ENCODE measurements around the gene HTRA1. TPM values are rescaled to one million over a fixed set of nuclear protein-coding genes. Genes with fewer than 3 reads are reported as not detected.

Gene HTRA1
- total and polyA plus RNA-seq, 2 donors from 2014 or later: 86.0 to 345 TPM

DNA sequence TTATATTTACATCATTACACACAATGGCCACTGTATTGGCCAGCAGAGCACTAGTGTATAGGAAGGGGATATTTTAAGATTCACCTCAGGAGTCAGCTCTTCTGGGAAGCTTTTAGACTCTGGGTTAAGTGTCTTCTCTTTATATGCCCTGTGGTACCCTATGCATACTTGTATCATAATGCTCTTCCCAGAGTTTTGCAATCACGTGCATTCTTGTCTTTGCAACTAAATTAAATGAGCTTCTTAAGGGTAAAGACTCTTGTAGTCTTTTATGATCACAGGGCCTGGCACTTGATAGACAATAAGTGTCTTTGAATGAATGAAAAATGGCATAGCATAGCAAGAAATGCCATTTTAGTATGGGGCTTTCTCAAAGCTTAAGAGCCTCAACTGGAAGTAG, 42.3 kb upstream of the HTRA1 start:
- H3K27me3 ChIP-seq (ENCODE audit: control insufficient read depth, insufficient read depth, low read length): no peaks in the 10 kb centered on the region
- no peak overlapping the region for H3K4me3 ChIP-seq (ENCODE audit: low read length in 3 of 3)
- peaks cover 0 to 28% (median 11%) of the 10 kb centered on the region in 3 donors for H3K36me3 ChIP-seq (ENCODE audit: control insufficient read depth in 2 of 3, insufficient read depth in 3 of 3, low read length in 3 of 3)
- no peak for DNase-seq
- intact Hi-C loops (cut with DNase I): no loop called here
- no peak overlapping the region for H3K9ac ChIP-seq (ENCODE audit: low read length in 3 of 3)
- no peaks in the 10 kb centered on the region for H3K9me3 ChIP-seq (ENCODE audit: control insufficient read depth in 2 of 3, insufficient read depth in 1 of 3, low read length in 3 of 3)
- TF ChIP-seq, protein P1, sequence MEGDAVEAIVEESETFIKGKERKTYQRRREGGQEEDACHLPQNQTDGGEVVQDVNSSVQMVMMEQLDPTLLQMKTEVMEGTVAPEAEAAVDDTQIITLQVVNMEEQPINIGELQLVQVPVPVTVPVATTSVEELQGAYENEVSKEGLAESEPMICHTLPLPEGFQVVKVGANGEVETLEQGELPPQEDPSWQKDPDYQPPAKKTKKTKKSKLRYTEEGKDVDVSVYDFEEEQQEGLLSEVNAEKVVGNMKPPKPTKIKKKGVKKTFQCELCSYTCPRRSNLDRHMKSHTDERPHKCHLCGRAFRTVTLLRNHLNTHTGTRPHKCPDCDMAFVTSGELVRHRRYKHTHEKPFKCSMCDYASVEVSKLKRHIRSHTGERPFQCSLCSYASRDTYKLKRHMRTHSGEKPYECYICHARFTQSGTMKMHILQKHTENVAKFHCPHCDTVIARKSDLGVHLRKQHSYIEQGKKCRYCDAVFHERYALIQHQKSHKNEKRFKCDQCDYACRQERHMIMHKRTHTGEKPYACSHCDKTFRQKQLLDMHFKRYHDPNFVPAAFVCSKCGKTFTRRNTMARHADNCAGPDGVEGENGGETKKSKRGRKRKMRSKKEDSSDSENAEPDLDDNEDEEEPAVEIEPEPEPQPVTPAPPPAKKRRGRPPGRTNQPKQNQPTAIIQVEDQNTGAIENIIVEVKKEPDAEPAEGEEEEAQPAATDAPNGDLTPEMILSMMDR (IDR thresholded peaks at IDR 0.05; ENCODE audit: borderline replicate concordance, extremely low read depth, insufficient read depth): no peak
- H3K27ac ChIP-seq (ENCODE audit: low read depth in 2 of 2, low read length in 2 of 2): no peak overlapping the region
- FAIRE-seq: no peak
- no peaks in the 10 kb centered on the region for H3K4me1 ChIP-seq (ENCODE audit: control insufficient read depth in 2 of 3, insufficient read depth in 2 of 3, low read depth in 1 of 3, low read length in 3 of 3)

DNA sequence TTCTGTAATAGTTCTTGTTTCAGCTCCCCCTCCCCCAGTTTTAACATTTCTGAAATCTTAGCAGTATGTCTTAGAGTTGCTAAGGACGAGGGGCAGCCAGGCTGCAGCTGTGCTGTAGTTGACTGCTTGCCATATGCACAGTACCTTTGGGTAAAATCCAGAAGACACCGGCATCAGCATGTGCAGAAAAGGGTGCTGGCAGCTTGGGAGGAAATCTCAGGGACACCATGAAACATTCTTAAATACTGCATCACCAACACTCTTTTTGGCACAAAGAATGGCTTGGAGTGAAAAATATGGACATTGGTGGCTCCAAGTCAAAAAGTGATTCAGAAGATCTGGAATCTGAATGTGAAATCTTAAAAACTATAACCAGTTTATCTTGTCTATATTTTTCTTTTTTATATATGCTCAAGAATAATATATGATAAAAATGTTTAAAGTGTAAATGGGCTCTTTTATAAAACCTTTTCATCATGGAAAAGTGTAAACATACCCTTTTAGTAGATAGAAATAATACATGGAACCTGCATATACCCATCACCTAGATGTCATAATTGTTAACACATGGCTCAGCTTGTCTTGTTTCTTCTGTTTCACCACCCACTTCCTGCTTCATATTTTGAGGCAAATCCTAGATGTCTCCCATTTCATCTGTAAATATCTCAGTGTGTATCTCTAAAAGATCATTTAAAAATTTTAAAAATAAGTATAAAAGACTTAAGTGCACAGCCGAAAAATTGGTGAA, 41.3 kb upstream of the HTRA1 start:
- intact Hi-C loops (cut with DNase I): no loop called here
- no peaks in the 10 kb centered on the region for H3K27me3 ChIP-seq (ENCODE audit: control insufficient read depth, insufficient read depth, low read length)
- TF ChIP-seq, protein P1 (IDR thresholded peaks at IDR 0.05; ENCODE audit: borderline replicate concordance, extremely low read depth, insufficient read depth): no peak
- no peak for DNase-seq
- no peak overlapping the region for H3K9ac ChIP-seq (ENCODE audit: low read length in 3 of 3)
- no peak overlapping the region for H3K27ac ChIP-seq (ENCODE audit: low read depth in 2 of 2, low read length in 2 of 2)
- H3K9me3 ChIP-seq (ENCODE audit: control insufficient read depth in 2 of 3, insufficient read depth in 1 of 3, low read length in 3 of 3): no peaks in the 10 kb centered on the region
- FAIRE-seq: no peak
- no peak overlapping the region for H3K4me3 ChIP-seq (ENCODE audit: low read length in 3 of 3)
- H3K4me1 ChIP-seq (ENCODE audit: control insufficient read depth in 2 of 3, insufficient read depth in 2 of 3, low read depth in 1 of 3, low read length in 3 of 3): no peaks in the 10 kb centered on the region
- H3K36me3 ChIP-seq (ENCODE audit: control insufficient read depth in 2 of 3, insufficient read depth in 3 of 3, low read length in 3 of 3): peaks cover 0 to 32% (median 12%) of the 10 kb centered on the region in 3 donors

DNA sequence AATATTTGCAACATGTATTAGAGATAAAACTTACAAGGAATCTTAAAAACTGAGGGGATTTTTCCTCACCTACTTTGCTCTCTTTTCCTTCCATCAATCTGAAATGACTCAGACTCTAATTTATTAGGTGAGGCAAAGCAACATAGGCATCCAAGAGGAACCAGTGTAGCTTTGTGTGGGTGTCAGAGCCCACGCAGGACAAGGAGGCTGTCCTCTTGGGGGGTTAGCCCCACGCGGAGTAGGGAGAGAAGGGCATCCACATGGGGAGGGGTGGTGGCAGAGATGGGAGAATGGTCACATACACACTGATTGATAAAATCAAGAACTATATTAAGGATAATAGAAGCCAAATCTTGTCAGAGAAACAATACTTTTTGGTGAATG, 40.7 kb upstream of the HTRA1 start:
- FAIRE-seq: no peak
- intact Hi-C loops (cut with DNase I): no loop called here
- TF ChIP-seq, protein P1 (IDR thresholded peaks at IDR 0.05; ENCODE audit: borderline replicate concordance, extremely low read depth, insufficient read depth): no peak
- Histone ChIP-seq H3K9me3 (ENCODE audit: control insufficient read depth in 2 of 3, insufficient read depth in 1 of 3, low read length in 3 of 3) (no peaks in the 10 kb centered on the region), H3K27me3 (ENCODE audit: control insufficient read depth, insufficient read depth, low read length) (no peaks in the 10 kb centered on the region), H3K36me3 (ENCODE audit: control insufficient read depth in 2 of 3, insufficient read depth in 3 of 3, low read length in 3 of 3) (peaks cover 0 to 31% (median 12%) of the 10 kb centered on the region in 3 donors), H3K4me1 (ENCODE audit: control insufficient read depth in 2 of 3, insufficient read depth in 2 of 3, low read depth in 1 of 3, low read length in 3 of 3) (no peaks in the 10 kb centered on the region), H3K27ac (ENCODE audit: low read depth in 2 of 2, low read length in 2 of 2) (no peak overlapping the region), H3K9ac (ENCODE audit: low read length in 3 of 3) (no peak overlapping the region), H3K4me3 (ENCODE audit: low read length in 3 of 3) (no peak overlapping the region)
- DNase-seq: no peak

All from kidney (tissue), 14 donors.